ENCODE data around the gene TSPYL4.

TSPYL4 gene

DNA sequence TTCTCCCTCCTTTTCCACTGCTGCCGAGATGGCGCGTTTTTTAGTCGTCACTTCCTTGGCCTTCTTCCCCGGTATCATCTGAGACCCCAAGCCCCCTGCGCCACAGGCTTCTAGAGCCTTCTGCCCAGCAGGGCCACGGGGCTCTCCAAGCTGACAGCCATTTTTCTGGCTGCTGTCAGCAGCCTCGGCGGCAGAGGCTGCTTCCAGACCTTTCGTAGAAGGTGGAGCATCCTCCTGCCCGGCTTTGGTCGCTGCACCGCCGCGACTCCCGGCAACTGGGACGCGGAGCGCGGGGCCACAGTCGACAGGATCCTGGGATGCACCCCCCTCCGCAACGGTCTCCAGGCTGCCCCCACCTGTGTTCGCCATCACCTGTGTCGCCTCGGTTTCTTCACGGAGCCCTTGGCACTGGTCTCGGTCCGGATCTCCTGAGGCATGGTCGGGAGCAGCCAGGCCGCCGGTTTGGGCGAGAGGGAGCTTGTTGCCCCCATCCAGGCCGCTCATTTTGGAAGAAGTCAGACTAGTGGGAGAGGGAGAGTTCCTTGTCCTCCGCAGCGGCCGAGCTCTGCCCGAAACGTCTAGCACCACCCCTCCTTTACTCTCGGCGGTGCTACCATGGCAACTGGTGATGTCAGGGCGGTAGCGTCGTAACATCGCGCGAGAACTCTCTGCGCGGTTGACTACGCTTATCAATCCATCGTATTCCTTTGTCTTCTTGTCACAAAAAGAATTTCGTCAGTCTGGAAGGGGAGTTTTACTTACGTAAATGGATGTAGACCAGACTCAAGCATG is at the start of gene TSPYL4:
Gene TSPYL4 (minus strand): TSS at position 571 of the 792 bp plus-strand sequence. CDS start 67 bp downstream, at position 504.
- peak within 1 kb of the TSS; percentile 92 for H3K4me3 ChIP-seq (replicated peaks; ENCODE audit: low read depth, low read length)
- DNase-seq (ENCODE audit: extremely low read depth, low read depth): peak; percentile 88
- TF ChIP-seq, protein P1, sequence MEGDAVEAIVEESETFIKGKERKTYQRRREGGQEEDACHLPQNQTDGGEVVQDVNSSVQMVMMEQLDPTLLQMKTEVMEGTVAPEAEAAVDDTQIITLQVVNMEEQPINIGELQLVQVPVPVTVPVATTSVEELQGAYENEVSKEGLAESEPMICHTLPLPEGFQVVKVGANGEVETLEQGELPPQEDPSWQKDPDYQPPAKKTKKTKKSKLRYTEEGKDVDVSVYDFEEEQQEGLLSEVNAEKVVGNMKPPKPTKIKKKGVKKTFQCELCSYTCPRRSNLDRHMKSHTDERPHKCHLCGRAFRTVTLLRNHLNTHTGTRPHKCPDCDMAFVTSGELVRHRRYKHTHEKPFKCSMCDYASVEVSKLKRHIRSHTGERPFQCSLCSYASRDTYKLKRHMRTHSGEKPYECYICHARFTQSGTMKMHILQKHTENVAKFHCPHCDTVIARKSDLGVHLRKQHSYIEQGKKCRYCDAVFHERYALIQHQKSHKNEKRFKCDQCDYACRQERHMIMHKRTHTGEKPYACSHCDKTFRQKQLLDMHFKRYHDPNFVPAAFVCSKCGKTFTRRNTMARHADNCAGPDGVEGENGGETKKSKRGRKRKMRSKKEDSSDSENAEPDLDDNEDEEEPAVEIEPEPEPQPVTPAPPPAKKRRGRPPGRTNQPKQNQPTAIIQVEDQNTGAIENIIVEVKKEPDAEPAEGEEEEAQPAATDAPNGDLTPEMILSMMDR (IDR thresholded peaks at IDR 0.05; ENCODE audit: low read depth, low read length, missing control alignments): no peak

DNA sequence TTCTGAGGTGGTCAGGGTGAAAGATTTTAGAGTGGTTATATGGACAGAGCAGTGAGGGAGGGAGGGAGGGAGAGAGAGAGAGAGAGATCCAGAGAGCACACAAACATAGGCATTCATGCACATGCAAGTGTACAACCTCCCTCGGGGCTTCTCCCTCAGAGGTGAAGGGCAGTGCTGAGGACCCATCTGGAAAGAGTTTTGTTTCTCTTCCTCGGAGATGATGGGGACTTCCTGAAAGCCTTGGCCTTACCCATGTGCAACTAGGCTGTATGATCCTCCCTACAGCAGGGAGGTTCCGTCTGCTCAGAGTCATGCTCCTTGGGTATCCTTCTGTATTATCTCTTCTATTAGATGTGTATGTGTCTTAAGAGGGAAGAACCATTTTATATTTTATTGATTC is 47.2 kb upstream of the TSPYL4 start:
- DNase-seq (ENCODE audit: extremely low read depth, low read depth): no peak
- no peak overlapping the region for H3K4me3 ChIP-seq (replicated peaks; ENCODE audit: low read depth, low read length)
- TF ChIP-seq, protein P1 (IDR thresholded peaks at IDR 0.05; ENCODE audit: low read depth, low read length, missing control alignments): no peak

DNA sequence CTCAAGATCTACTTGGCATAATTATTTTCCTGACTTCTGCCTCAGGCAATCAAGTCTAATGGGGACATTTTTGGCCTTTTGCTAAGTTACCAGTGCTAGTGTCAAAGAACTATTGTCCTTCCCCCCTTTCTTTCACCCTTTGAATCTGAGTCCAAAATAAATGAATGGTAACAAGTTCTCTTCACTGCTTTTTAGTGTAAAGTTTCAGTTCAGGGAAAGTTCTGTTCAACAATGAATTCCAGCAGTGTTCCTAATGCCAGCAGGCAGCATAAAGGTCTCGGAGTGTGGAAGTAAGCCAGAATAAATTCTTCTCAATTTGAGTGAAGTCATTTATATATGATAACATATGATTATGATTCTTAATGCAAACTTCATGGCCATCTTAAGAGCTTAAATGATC is 46.7 kb upstream of the TSPYL4 start:
- H3K4me3 ChIP-seq (replicated peaks; ENCODE audit: low read depth, low read length): no peak overlapping the region
- TF ChIP-seq, protein P1 (IDR thresholded peaks at IDR 0.05; ENCODE audit: low read depth, low read length, missing control alignments): no peak
- DNase-seq (ENCODE audit: extremely low read depth, low read depth): no peak

DNA sequence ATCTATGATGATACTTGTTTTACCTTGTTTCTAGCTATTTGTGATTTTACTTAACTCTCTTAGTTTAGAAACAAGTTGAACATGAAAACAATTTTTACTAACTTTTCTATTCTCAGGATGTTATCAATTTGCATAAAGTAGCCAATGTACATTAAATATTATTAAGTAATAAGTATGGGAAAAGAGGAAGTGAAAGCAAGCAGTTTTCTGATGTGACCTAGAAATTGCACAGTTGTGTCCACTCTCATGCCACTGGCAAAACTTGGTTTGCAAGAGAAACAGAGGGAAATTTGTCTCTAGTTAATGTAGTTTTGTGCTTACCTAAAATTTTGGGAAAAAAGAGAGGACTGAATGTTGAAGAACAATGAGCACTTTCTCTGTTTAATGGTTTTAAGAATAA is 45.1 kb upstream of the TSPYL4 start:
- TF ChIP-seq, protein P1 (IDR thresholded peaks at IDR 0.05; ENCODE audit: low read depth, low read length, missing control alignments): no peak
- DNase-seq (ENCODE audit: extremely low read depth, low read depth): no peak
- H3K4me3 ChIP-seq (replicated peaks; ENCODE audit: low read depth, low read length): no peak overlapping the region

DNA sequence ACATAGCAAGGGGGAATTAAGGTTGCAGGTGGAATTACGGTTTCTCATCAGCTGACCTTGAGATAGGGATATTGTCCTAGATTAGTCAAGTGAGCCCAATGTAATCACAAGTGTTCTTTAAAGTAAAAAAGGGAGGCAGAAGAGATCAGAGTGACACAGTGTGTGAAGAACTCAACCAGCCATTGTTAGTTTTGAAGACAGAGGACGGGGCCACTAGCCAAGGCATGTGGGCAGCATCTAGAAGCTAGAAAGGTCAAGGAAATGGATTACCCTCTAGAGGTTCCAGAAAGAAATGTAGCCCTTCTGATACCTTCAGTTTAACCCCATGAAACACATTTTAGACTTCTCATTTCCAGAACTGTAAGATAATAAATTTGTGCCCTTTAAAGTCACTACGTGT is 44.4 kb upstream of the TSPYL4 start:
- no peak for DNase-seq (ENCODE audit: extremely low read depth, low read depth)
- TF ChIP-seq, protein P1 (IDR thresholded peaks at IDR 0.05; ENCODE audit: low read depth, low read length, missing control alignments): no peak
- H3K4me3 ChIP-seq (replicated peaks; ENCODE audit: low read depth, low read length): no peak overlapping the region

DNA sequence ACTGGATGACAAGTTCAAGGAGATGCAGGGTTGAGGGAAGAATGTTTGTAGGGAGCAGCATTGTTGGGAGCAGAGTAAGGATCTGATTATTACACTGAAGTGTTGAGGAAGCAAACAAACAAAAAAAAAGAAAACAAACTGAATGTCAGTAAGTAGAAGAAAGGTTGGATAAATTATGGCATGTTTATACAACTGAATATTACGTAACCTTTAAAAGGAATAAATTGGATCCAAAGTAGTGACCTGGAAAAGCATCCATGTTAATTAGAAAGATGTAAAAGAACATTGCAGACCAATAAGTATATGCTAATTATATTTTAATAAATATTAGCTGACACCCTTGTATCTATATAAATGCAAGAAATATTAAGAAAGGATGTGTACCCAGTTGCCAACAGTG is 38.7 kb upstream of the TSPYL4 start:
- DNase-seq (ENCODE audit: extremely low read depth, low read depth): no peak
- no peak overlapping the region for H3K4me3 ChIP-seq (replicated peaks; ENCODE audit: low read depth, low read length)
- TF ChIP-seq, protein P1 (IDR thresholded peaks at IDR 0.05; ENCODE audit: low read depth, low read length, missing control alignments): no peak

All from HFF-Myc (cell line).